Stromal cell of bone marrow (primary cell): ENCODE data around the gene OASL.

ENCODE experiments used
- DNase-seq: peaks from one replicate; pipeline ENCODE4 v3.0.0-alpha.2; 2012; ENCODE audit warnings: low read depth

OASL gene

GRCh38 chr12:120991965-120992364 is 47.1 kb downstream of the OASL start:
- DNase-seq: no peak

- no peak for DNase-seq
Observed at GRCh38 chr12:120990487-120991055, 48.5 kb downstream of the OASL start.

GRCh38 chr12:120989687-120990086 is 49.4 kb downstream of the OASL start:
- DNase-seq: no peak

- no peak for DNase-seq
Observed at GRCh38 chr12:120988658-120989057, 50.4 kb downstream of the OASL start.

GRCh38 chr12:120988234-120988633 is 50.8 kb downstream of the OASL start:
- DNase-seq: no peak

GRCh38 chr12:120984351-120984898 is 54.6 kb downstream of the OASL start:
- DNase-seq: no peak

- DNase-seq: no peak
Observed at GRCh38 chr12:120983759-120984158, 55.3 kb downstream of the OASL start.

- no peak for DNase-seq
Observed at GRCh38 chr12:120982659-120983058, 56.4 kb downstream of the OASL start.

GRCh38 chr12:120981407-120981941 is 57.6 kb downstream of the OASL start:
- DNase-seq: no peak

GRCh38 chr12:120980800-120981368 is 58.2 kb downstream of the OASL start:
- no peak for DNase-seq

- DNase-seq: no peak
Observed at GRCh38 chr12:120979862-120980696, 59.0 kb downstream of the OASL start.

GRCh38 chr12:120979220-120979861 is 59.7 kb downstream of the OASL start:
- no peak for DNase-seq

GRCh38 chr12:120978296-120979219 is 60.5 kb downstream of the OASL start, which contains the start of gene HNF1A:
TSS of gene HNF1A (plus strand) at chr12:120978543. CDS start at chr12:120978769, 226 bp downstream.
- DNase-seq: no peak

GRCh38 chr12:120977531-120978295 is 61.3 kb downstream of the OASL start:
- no peak for DNase-seq

- DNase-seq: no peak
Observed at GRCh38 chr12:120972870-120973543, 66.0 kb downstream of the OASL start.

GRCh38 chr12:120971299-120972180 is 67.5 kb downstream of the OASL start:
- DNase-seq: peak; percentile 45

GRCh38 chr12:120970310-120970709 is 68.7 kb downstream of the OASL start:
- DNase-seq: no peak
